DND-41 (cell line): ENCODE results near the gene SAMD8.

Experiments
- ATAC-seq: fragments of 200-7000 bp; cut with Tn5 transposase; 3 replicates; pipeline ENCODE4 v1.9.1; 2021; ENCODE audit warnings: low read depth; ENCODE audit not compliant: insufficient read depth
- DNase-seq: peaks from one replicate; pipeline ENCODE4 v3.0.0-alpha.2; 2020
- H2AFZ ChIP-seq: 2 replicates; pipeline ENCODE4 v1.6.0; 2012; ENCODE audit warnings: low read depth, low read length
- H3K27ac ChIP-seq: 2 replicates; pipeline ENCODE4 v1.5.1; 2012; ENCODE audit warnings: low read length, inconsistent platforms
- H3K27me3 ChIP-seq: fragments of 200-600 bp; sonication (generic); 2 replicates; pipeline ENCODE4 v1.6.0; 2012; ENCODE audit warnings: low read length, mild to moderate bottlenecking, inconsistent platforms; ENCODE audit not compliant: insufficient read depth, poor library complexity
- H3K36me3 ChIP-seq: 2 replicates; pipeline ENCODE4 v1.5.1; 2012; ENCODE audit warnings: low read length, inconsistent platforms; ENCODE audit not compliant: insufficient read depth
- H3K4me1 ChIP-seq: 2 replicates; pipeline ENCODE4 v1.5.1; 2012; ENCODE audit warnings: mild to moderate bottlenecking, low read length; ENCODE audit not compliant: insufficient read depth
- H3K4me2 ChIP-seq: 2 replicates; pipeline ENCODE4 v1.6.0; 2012; ENCODE audit warnings: mild to moderate bottlenecking, moderate library complexity, low read length, inconsistent platforms; ENCODE audit not compliant: insufficient read depth
- H3K4me3 ChIP-seq, 2 experiments: fragments of 200-600 bp in 1 of 2; shearing (Covaris generic) in 1 of 2; 2 replicates each; pipeline ENCODE4 v1.5.1; 2012 to 2016; ENCODE audit warnings: inconsistent platforms in 2 of 2, low read length in 2 of 2, mild to moderate bottlenecking in 2 of 2, low read depth in 1 of 2, moderate library complexity in 1 of 2
- H3K79me2 ChIP-seq: 2 replicates; pipeline ENCODE4 v1.6.0; 2012; ENCODE audit warnings: low read length, inconsistent platforms; ENCODE audit not compliant: insufficient read depth
- H3K9ac ChIP-seq: 2 replicates; pipeline ENCODE4 v1.6.0; 2012; ENCODE audit warnings: low read depth, mild to moderate bottlenecking, inconsistent platforms, low read length, moderate library complexity
- H3K9me3 ChIP-seq: 2 replicates; pipeline ENCODE4 v1.5.1; 2012; ENCODE audit warnings: low read length, moderate library complexity, mild to moderate bottlenecking, inconsistent platforms; ENCODE audit not compliant: insufficient read depth, severe bottlenecking
- H4K20me1 ChIP-seq: 2 replicates; pipeline ENCODE4 v1.6.0; 2012; ENCODE audit warnings: low read length; ENCODE audit not compliant: insufficient read depth
- EZH2 ChIP-seq: IDR thresholded peaks from 3 replicates; pipeline ENCODE4 v1.6.1; 2012; ENCODE audit warnings: borderline replicate concordance, low read depth, mild to moderate bottlenecking, moderate library complexity, low read length, inconsistent platforms; ENCODE audit not compliant: severe bottlenecking
- TF ChIP-seq, protein P1 (sequence below): IDR thresholded peaks from 2 replicates; pipeline ENCODE4 v1.5.1; 2012; ENCODE audit warnings: borderline replicate concordance, low read length, moderate library complexity, mild to moderate bottlenecking; ENCODE audit not compliant: poor library complexity, severe bottlenecking; ENCODE audit errors: extremely low read depth

The SAMD8 gene

GRCh38 chr10:75179657-75180177, 68.3 kb downstream of the SAMD8 start:
- H3K36me3 ChIP-seq = peaks cover 31% of the 10 kb centered on the region; the same call in 1 of the 2 replicates
- H3K27ac ChIP-seq = no peak overlapping the region
- H3K4me2 ChIP-seq = no peak overlapping the region
- H3K4me3 ChIP-seq = no peak overlapping the region
- TF ChIP-seq, protein P1, sequence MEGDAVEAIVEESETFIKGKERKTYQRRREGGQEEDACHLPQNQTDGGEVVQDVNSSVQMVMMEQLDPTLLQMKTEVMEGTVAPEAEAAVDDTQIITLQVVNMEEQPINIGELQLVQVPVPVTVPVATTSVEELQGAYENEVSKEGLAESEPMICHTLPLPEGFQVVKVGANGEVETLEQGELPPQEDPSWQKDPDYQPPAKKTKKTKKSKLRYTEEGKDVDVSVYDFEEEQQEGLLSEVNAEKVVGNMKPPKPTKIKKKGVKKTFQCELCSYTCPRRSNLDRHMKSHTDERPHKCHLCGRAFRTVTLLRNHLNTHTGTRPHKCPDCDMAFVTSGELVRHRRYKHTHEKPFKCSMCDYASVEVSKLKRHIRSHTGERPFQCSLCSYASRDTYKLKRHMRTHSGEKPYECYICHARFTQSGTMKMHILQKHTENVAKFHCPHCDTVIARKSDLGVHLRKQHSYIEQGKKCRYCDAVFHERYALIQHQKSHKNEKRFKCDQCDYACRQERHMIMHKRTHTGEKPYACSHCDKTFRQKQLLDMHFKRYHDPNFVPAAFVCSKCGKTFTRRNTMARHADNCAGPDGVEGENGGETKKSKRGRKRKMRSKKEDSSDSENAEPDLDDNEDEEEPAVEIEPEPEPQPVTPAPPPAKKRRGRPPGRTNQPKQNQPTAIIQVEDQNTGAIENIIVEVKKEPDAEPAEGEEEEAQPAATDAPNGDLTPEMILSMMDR = no peak
- TF ChIP-seq EZH2 = no peak
- no peaks in the 10 kb centered on the region for H3K79me2 ChIP-seq
- H4K20me1 ChIP-seq = no peaks in the 10 kb centered on the region
- no peaks in the 10 kb centered on the region for H3K27me3 ChIP-seq
- ATAC-seq (no peak), DNase-seq (no peak)
- no peak overlapping the region for H3K9ac ChIP-seq
- H2AFZ ChIP-seq = no peak overlapping the region
- no peaks in the 10 kb centered on the region for H3K4me1 ChIP-seq
- H3K9me3 ChIP-seq = no peaks in the 10 kb centered on the region

GRCh38 chr10:75180592-75180991, 69.1 kb downstream of the SAMD8 start:
- DNase-seq (no peak), ATAC-seq (no peak)
- H4K20me1 ChIP-seq = no peaks in the 10 kb centered on the region
- H3K4me1 ChIP-seq = no peaks in the 10 kb centered on the region
- H3K79me2 ChIP-seq = no peaks in the 10 kb centered on the region
- H3K9me3 ChIP-seq = no peaks in the 10 kb centered on the region
- no peak overlapping the region for H3K9ac ChIP-seq
- no peak overlapping the region for H3K27ac ChIP-seq
- H3K4me2 ChIP-seq = no peak overlapping the region
- TF ChIP-seq, protein P1 = no peak
- TF ChIP-seq EZH2 = no peak
- no peak overlapping the region for H2AFZ ChIP-seq
- no peak overlapping the region for H3K4me3 ChIP-seq
- H3K27me3 ChIP-seq = no peaks in the 10 kb centered on the region
- H3K36me3 ChIP-seq = peaks cover 31% of the 10 kb centered on the region; the same call in 1 of the 2 replicates

GRCh38 chr10:75181073-75181472, 69.6 kb downstream of the SAMD8 start:
- Histone ChIP-seq H3K4me3 (no peak overlapping the region), H3K36me3 (peaks cover 26% of the 10 kb centered on the region; the same call in 1 of the 2 replicates), H3K4me2 (no peak overlapping the region), H3K9ac (no peak overlapping the region), H3K9me3 (no peaks in the 10 kb centered on the region), H3K27me3 (no peaks in the 10 kb centered on the region), H4K20me1 (no peaks in the 10 kb centered on the region), H3K27ac (no peak overlapping the region), H2AFZ (no peak overlapping the region), H3K4me1 (no peaks in the 10 kb centered on the region), H3K79me2 (no peaks in the 10 kb centered on the region)
- TF ChIP-seq, protein P1 = no peak
- no peak for TF ChIP-seq EZH2
- no peak for DNase-seq
- no peak for ATAC-seq
